ENCODE data around the gene MVB12B. TPM values are rescaled to one million over a fixed set of nuclear protein-coding genes. Genes with fewer than 3 reads are reported as not detected.

Gene MVB12B
- total and polyA plus RNA-seq, 2 of the 13 experiments (the other 11 are each of a cell fraction or from before 2014, with no cell fraction given) = 12.1 to 30.1 TPM

- 0 out of 2 replicates have a peak, but pooled peaks have one; percentile 69 for TF ChIP-seq RELA (CRISPR knock-in tag; IDR thresholded peaks at IDR 0.05)
- no peak for TF ChIP-seq ZIK1 (CRISPR knock-in tag; IDR thresholded peaks at IDR 0.05; ENCODE audit: borderline replicate concordance, low read depth)
- peak; percentile 97 for TF ChIP-seq RAD21 (CRISPR knock-in tag; IDR thresholded peaks at IDR 0.05)
- no peak for TF ChIP-seq CENPBD1 (CRISPR knock-in tag; IDR thresholded peaks at IDR 0.05; ENCODE audit: borderline replicate concordance, low read depth)
- no peak for TF ChIP-seq PAX8 (CRISPR knock-in tag; IDR thresholded peaks at IDR 0.05; ENCODE audit: borderline replicate concordance)
- no peak for TF ChIP-seq ZNF775 (CRISPR knock-in tag; IDR thresholded peaks at IDR 0.05; ENCODE audit: borderline replicate concordance)
- no peak for TF ChIP-seq POGZ (CRISPR knock-in tag; IDR thresholded peaks at IDR 0.05)
- TF ChIP-seq FOXO1 (CRISPR knock-in tag; IDR thresholded peaks at IDR 0.05) = peak; percentile 47; the same call in 1 of the 2 replicates
- TF ChIP-seq ZNF788 (CRISPR knock-in tag; IDR thresholded peaks at IDR 0.05; ENCODE audit: borderline replicate concordance) = no peak
- TF ChIP-seq, protein P1, sequence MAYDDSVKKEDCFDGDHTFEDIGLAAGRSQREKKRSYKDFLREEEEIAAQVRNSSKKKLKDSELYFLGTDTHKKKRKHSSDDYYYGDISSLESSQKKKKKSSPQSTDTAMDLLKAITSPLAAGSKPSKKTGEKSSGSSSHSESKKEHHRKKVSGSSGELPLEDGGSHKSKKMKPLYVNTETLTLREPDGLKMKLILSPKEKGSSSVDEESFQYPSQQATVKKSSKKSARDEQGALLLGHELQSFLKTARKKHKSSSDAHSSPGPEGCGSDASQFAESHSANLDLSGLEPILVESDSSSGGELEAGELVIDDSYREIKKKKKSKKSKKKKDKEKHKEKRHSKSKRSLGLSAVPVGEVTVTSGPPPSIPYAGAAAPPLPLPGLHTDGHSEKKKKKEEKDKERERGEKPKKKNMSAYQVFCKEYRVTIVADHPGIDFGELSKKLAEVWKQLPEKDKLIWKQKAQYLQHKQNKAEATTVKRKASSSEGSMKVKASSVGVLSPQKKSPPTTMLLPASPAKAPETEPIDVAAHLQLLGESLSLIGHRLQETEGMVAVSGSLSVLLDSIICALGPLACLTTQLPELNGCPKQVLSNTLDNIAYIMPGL (CRISPR knock-in tag; IDR thresholded peaks at IDR 0.05; ENCODE audit: borderline replicate concordance in 1 of 2, low read depth in 1 of 2) = peak in 1 of 2 experiments; percentile 59; a peak in 1 of 4 replicates
- TF ChIP-seq ZNF777 (CRISPR knock-in tag; IDR thresholded peaks at IDR 0.05) = no peak
- TF ChIP-seq, protein P2, sequence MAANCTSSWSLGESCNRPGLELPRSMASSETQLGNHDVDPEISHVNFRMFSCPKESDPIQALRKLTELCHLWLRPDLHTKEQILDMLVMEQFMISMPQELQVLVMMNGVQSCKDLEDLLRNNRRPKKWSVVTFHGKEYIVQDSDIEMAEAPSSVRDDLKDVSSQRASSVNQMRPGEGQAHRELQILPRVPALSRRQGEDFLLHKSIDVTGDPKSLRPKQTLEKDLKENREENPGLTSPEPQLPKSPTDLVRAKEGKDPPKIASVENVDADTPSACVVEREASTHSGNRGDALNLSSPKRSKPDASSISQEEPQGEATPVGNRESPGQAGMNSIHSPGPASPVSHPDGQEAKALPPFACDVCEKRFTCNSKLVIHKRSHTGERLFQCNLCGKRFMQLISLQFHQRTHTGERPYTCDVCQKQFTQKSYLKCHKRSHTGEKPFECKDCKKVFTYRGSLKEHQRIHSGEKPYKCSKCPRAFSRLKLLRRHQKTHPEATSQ (CRISPR knock-in tag; IDR thresholded peaks at IDR 0.05; ENCODE audit: borderline replicate concordance) = no peak
- TF ChIP-seq, protein P3, sequence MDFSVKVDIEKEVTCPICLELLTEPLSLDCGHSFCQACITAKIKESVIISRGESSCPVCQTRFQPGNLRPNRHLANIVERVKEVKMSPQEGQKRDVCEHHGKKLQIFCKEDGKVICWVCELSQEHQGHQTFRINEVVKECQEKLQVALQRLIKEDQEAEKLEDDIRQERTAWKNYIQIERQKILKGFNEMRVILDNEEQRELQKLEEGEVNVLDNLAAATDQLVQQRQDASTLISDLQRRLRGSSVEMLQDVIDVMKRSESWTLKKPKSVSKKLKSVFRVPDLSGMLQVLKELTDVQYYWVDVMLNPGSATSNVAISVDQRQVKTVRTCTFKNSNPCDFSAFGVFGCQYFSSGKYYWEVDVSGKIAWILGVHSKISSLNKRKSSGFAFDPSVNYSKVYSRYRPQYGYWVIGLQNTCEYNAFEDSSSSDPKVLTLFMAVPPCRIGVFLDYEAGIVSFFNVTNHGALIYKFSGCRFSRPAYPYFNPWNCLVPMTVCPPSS (IDR thresholded peaks at IDR 0.05) = no peak
- TF ChIP-seq, protein P4, sequence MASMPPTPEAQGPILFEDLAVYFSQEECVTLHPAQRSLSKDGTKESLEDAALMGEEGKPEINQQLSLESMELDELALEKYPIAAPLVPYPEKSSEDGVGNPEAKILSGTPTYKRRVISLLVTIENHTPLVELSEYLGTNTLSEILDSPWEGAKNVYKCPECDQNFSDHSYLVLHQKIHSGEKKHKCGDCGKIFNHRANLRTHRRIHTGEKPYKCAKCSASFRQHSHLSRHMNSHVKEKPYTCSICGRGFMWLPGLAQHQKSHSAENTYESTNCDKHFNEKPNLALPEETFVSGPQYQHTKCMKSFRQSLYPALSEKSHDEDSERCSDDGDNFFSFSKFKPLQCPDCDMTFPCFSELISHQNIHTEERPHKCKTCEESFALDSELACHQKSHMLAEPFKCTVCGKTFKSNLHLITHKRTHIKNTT (CRISPR knock-in tag; IDR thresholded peaks at IDR 0.05) = no peak
- TF ChIP-seq ZNF724P (CRISPR knock-in tag; IDR thresholded peaks at IDR 0.05; ENCODE audit: borderline replicate concordance) = no peak
- TF ChIP-seq STAG1 (CRISPR knock-in tag; IDR thresholded peaks at IDR 0.05) = peak; percentile 96
- TF ChIP-seq AGO1 (IDR thresholded peaks at IDR 0.05; ENCODE audit: low read depth, low read length, poor library complexity, severe bottlenecking) = peak; percentile 41
- no peak for TF ChIP-seq ATF2 (CRISPR knock-in tag; IDR thresholded peaks at IDR 0.05)
- TF ChIP-seq ZFY (CRISPR knock-in tag; IDR thresholded peaks at IDR 0.05) = peak; percentile 33; the same call in 1 of the 2 replicates
- TF ChIP-seq HNRNPL (IDR thresholded peaks at IDR 0.05; ENCODE audit: low read depth, low read length) = peak; percentile 89
These were observed 174.2 kb downstream of the MVB12B start (continued) for GRCh38 chr9:126500600-126501382.
